Measurements from ENCODE around the gene ERBB4.
"Not testable (repeated sequence)": the region's sequence is repeated elsewhere in the genome, so short reads cannot be mapped to it uniquely, and the experiment has no call there.

Gene ERBB4

GRCh38 chr2:212289301-212289700 lies 249.3 kb downstream of the ERBB4 start:
- no peak for DNase-seq (ENCODE audit: low read depth)

- no peak for DNase-seq (ENCODE audit: low read depth)
These were observed 250.3 kb downstream of the ERBB4 start for GRCh38 chr2:212288308-212288707.

DNA sequence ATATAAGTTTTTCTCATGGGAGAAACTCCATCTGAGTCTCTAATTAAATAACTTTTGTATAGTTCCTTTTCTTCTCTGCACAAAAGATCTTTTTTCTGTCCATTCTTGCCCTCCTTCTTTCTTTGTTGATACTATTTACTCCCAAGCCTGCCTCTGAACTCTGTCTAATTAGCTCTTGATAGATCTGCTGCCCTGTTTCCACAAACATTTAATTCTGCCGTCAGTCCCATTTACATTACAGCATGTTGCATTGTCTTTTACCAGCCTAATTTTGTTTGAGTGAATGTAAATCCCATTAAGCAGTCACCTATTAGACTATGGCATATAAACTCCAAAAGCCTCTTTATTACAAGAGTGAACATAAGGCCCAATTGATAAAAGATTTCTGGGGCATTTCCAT lies 254.4 kb downstream of the ERBB4 start:
- no peak for DNase-seq (ENCODE audit: low read depth)

DNA sequence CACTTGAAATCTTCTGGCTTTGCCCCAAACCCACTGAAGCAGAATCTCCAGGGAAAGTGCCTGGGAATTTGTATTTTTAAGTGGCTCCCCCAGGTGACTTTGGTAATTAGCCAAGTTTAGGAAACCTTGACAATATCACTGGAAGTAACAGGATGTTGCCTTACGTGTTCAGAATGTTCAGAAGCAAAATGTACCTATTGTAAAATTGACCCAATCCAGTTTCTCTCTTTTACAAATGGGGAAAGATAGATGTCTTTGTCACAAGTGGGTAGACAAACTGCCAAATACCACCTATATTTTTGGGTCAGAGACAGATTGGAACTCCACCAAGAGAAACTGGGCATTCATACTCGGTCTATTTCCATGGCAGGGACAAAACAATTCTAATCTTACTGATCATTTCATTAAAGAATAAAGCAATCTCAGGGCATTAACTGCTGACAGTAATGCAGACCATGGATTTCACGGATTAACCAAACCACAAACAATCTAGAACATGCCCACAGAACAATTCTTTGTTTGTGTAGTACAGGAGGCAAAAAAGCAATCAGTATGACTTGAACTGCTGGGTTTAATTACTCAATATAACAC lies 255.8 kb downstream of the ERBB4 start:
- no peak for DNase-seq (ENCODE audit: low read depth)

DNA sequence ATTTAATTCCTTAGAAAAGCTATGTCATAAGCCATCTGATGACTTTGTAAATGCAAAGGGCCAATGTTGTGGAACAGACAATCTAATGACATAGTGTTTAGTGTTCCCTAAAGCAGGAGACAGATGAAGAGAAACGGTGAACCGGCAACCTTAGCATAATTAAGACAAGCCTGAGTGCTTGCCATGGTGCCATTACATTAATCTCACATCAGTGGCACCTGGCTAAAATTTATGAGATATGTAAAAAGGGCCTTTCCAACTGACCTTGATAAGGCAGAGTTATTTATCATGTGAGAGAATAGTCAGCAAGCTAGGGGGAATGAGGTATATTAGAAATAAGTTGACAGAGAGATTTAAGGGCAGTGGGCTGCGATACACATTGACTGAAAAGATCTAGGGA lies 261.8 kb downstream of the ERBB4 start:
- no peak for DNase-seq (ENCODE audit: low read depth)

GRCh38 chr2:212274215-212274614 lies 264.4 kb downstream of the ERBB4 start:
- DNase-seq (ENCODE audit: low read depth): no peak

DNA sequence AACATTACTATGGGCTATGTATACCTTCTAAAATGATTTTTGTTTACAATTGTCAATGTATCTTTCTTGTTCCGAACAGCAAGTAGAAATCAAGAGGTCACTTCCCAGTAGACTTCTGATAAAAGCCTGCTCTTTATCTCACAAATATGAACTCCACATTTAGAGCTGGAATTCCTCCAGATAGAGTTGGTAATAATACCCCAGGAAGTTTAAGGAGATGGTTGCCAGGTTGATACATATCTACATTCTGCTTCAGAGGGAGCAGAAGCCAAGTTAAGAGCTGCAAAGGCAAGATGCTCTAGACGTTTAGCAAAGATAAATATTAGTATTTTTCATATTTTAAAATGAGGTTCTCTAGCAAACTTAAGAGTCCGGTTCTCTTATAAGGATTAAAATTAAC lies 267.0 kb downstream of the ERBB4 start:
- DNase-seq (ENCODE audit: low read depth): no peak

- no peak for DNase-seq (ENCODE audit: low read depth)
These were observed 269.6 kb downstream of the ERBB4 start for GRCh38 chr2:212269005-212269404.

DNA sequence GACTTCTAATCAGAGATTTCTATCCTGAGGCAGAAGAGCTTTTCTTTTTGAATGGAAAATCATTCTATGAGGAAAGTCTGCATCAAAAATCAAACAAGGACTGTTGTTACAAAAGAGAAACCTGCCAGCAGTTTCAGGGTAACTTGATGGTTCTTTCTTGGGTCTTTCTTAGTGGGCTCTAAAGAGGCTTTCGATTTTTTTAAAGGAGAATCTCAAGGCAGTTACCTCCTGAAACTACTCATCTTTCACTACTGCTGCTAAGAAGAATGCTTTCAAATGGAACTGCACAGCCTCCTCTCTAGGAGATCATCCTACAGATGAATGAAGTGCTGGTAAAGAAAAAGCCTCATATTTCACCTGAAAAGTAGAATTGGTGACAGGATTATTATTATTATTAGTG lies 272.3 kb downstream of the ERBB4 start:
- DNase-seq (ENCODE audit: low read depth): no peak

- no peak for DNase-seq (ENCODE audit: low read depth)
These were observed 272.8 kb downstream of the ERBB4 start for GRCh38 chr2:212265777-212266176.

DNA sequence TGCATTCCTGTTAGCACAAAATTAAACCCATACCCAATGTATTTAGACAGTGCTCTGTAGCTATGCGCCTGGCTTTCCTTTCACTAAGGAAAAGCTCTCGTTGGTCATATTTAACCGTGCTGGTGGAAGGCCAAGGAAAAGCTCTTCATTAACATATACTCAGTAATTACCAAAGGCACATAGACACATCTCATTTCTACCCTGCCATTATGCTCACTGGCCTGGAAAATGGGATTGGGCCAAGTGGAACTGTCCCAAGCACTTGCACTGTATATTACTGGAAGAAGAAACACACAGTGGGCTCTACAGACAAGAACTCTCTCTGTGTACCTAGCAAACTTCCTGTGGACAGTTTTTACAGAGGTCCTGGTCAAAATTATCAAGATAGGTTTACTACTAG lies 274.4 kb downstream of the ERBB4 start:
- no peak for DNase-seq (ENCODE audit: low read depth)

- DNase-seq (ENCODE audit: low read depth): no peak
These were observed 279.4 kb downstream of the ERBB4 start for GRCh38 chr2:212259226-212259625.

- no peak for DNase-seq (ENCODE audit: low read depth)
These were observed 284.3 kb downstream of the ERBB4 start for GRCh38 chr2:212254339-212254738.

GRCh38 chr2:212249451-212249850 lies 289.2 kb downstream of the ERBB4 start:
- no peak for DNase-seq (ENCODE audit: low read depth)

- no peak for DNase-seq (ENCODE audit: low read depth)
These were observed 292.7 kb downstream of the ERBB4 start for GRCh38 chr2:212245880-212246279.

- DNase-seq (ENCODE audit: low read depth): no peak
These were observed 295.9 kb downstream of the ERBB4 start for GRCh38 chr2:212242724-212243123.

- not testable (repeated sequence) for DNase-seq (ENCODE audit: low read depth)
These were observed 300.4 kb downstream of the ERBB4 start for GRCh38 chr2:212238152-212238551.

DNA sequence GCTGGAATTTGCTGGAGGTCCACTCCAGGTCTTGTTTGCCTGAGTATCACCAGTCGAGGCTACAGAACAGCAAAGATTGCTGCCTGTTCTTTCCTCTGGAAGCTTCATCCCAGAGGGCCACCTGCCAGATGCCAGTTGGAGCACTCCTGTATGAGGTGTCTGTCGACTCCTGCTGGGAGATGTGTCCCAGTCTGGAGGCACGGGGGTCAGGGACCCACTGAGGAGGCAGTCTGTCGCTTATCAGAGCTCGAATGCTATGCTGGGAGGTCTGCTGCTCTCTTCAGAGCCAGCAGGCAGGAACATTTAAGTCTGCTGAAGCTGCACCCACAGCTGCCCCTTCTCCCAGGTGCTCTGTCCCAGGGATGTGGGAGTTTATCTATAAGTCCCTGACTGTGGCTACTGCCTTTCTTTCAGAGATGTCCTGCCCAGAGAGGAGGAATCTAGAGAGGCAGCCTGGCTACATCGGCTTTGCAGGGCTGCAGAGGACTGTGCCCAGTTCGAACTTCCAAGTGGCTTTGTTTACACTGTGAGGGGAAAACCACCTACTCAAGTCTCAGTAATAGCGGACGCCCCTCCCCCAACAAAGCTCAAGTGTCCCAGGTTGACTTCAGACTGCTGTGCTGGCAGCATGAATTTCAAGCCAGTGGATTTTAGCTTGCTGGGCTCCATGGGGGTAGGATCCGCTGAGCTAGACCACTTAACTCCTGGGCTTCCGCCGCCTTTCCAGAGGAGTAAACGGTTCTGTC lies 301.1 kb downstream of the ERBB4 start:
- DNase-seq (ENCODE audit: low read depth): no peak

GRCh38 chr2:212228743-212229171 lies 309.8 kb downstream of the ERBB4 start:
- no peak for DNase-seq (ENCODE audit: low read depth)

GRCh38 chr2:212227755-212228154 lies 310.8 kb downstream of the ERBB4 start:
- DNase-seq (ENCODE audit: low read depth): no peak

GRCh38 chr2:212226114-212226513 lies 312.5 kb downstream of the ERBB4 start:
- no peak for DNase-seq (ENCODE audit: low read depth)

DNA sequence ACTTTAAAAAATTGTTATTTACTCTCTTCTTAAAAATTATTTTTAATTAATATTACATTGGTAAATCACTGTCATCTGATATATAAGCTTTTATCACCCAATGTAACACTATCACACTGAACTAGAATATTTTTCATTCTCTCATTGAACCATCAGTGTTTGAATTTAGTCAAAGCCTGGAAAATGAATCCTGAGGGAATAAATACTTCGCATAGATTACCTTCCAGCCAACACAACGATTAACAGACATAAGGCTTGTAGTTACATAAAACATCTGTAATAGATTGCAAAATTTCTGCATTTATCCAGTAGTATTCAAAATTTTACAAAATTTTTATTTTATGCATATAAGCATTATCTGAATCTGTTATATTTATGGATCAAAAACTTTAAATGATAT lies 314.9 kb downstream of the ERBB4 start:
- DNase-seq (ENCODE audit: low read depth): no peak

GRCh38 chr2:212213191-212213590 lies 325.4 kb downstream of the ERBB4 start:
- no peak for DNase-seq (ENCODE audit: low read depth)

GRCh38 chr2:212208467-212208866 lies 330.1 kb downstream of the ERBB4 start:
- DNase-seq (ENCODE audit: low read depth): no peak
